Smooth muscle cell of the coronary artery (primary cell): ENCODE measurements around the gene OR2C1. TPM values are rescaled to one million over a fixed set of nuclear protein-coding genes. Genes with fewer than 3 reads are reported as not detected.

Experiments
- total RNA-seq: library from RNA; depleted of rRNA; stranded (reverse); fragments of >200 nt; gene quantifications from 2 replicates; pipeline ENCODE4 v1.2.3, GENCODE V29; 2014; ENCODE audit warnings: low replicate concordance

Gene OR2C1
- 0.08 and 0.23 TPM in 2 replicates for total RNA-seq

GRCh38 chr16:3355589-3355988, at the start of gene OR2C1:
Gene OR2C1, plus strand, starts transcription at chr16:3355889. Its CDS starts 52 bp downstream, at chr16:3355941.

DNA sequence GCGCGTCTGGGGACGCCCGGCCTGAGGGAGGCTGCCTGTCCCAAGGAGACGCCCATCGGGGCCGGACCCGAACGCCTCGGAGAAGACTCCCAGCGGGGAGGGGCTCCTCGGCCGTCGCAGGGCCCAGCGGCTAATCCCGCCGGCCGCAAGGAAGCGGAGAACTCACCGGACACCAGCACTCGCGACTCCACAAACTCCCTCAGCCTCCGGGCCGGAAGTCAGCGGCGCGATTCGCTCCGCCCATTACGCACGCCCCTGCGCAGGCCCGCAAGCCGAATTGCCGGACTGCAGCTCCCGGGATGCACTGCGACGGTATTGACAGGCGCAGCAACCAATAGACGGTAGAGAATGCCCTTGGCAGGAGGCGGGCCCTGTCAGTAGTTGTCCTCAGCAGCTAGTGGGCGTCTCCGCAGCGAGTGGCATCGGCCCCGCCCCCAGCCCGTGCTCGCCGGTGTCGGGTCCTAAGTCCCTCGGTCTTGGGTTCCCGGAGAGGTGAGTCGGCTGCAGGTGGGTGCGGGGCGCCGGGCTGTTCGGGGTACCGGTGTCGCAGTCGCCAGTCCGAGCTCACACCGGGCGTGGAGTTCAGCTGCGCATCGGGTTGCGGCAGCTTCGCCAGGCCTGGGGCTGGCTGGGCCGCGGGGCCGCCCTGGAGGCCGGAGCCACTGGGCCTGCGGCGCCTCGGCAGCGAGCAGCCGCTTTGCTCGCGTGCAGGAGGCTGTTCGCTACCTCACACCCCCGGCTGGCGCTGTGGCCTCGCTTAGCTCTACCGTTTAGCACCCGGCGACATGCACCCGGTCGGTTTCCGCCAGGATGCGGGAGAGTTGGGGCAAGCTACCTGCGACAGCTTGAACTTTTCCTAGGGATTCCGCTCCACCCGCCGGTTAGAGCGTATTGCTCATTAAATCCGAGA, 45.3 kb downstream of the OR2C1 start, which contains the start of the genes ZNF174 and ZSCAN32:
ZNF174 (plus strand) TSS at position 437 of the 910 bp plus-strand sequence. CDS start 790 bp downstream, outside the sequence.
ZSCAN32 (minus strand) TSS at position 226 of the 910 bp plus-strand sequence. CDS start 3,447 bp downstream, outside the sequence.

Other genes with a start within 250 kb of the OR2C1 start
- gene ZNF205, start 243.3 kb upstream of the OR2C1 start, total RNA-seq = 9.8 and 14.8 TPM in 2 replicates
- gene ZNF213, start 220.9 kb upstream of the OR2C1 start, total RNA-seq = 0.70 and 4.1 TPM in 2 replicates
- not detected in 2 replicates for gene OR1F1, start 167.7 kb upstream of the OR2C1 start, total RNA-seq
- 5.1 and 8.0 TPM in 2 replicates for gene ZNF200, start 120.7 kb upstream of the OR2C1 start, total RNA-seq
- gene MEFV, start 99.3 kb upstream of the OR2C1 start, total RNA-seq = 0.15 TPM in 1 of 2 replicates, not detected in the other
- 17.1 and 35.3 TPM in 2 replicates for gene ZNF263, start 72.4 kb upstream of the OR2C1 start, total RNA-seq
- 3.9 and 4.7 TPM in 2 replicates for gene TIGD7, start 50.5 kb upstream of the OR2C1 start, total RNA-seq
- 9.7 and 16.1 TPM in 2 replicates for gene ZNF75A, start 50.4 kb upstream of the OR2C1 start, total RNA-seq
- 4.4 and 9.1 TPM in 2 replicates for gene ZSCAN32, start 45.1 kb downstream of the OR2C1 start, total RNA-seq
- gene ZNF174, start 45.3 kb downstream of the OR2C1 start, total RNA-seq = 2.0 and 4.9 TPM in 2 replicates
- gene ZNF597, start 87.6 kb downstream of the OR2C1 start, total RNA-seq = 1.1 and 3.1 TPM in 2 replicates
- gene NAA60, start 87.8 kb downstream of the OR2C1 start, total RNA-seq = 10.2 and 10.4 TPM in 2 replicates
- gene C16orf90, start 139.6 kb downstream of the OR2C1 start, total RNA-seq = not detected in 2 replicates
- gene CLUAP1, start 145.1 kb downstream of the OR2C1 start, total RNA-seq = 17.1 and 49.1 TPM in 2 replicates
- under 0.01 TPM in 2 replicates for gene NLRC3, start 221.5 kb downstream of the OR2C1 start, total RNA-seq